Esophagus squamous epithelium (tissue), 5 donors: Measurements from ENCODE around the gene P4HA2. TPM values are rescaled to one million over a fixed set of nuclear protein-coding genes. Genes with fewer than 3 reads are reported as not detected.

Experiments used
- DNase-seq: peaks from one replicate; lab custom pipeline; 2025; lab: John Stamatoyannopoulos, UW
- H3K27ac ChIP-seq, 4 donors: fragments of 200-600 bp; sonication (generic); one replicate each; pipeline ENCODE4 v1.5.1; 2016 to 2019; ENCODE audit warnings: mild to moderate bottlenecking in 1 of 4
- H3K27me3 ChIP-seq, 4 donors: fragments of 200-600 bp; sonication (generic); 1 replicate in 3 of 4; 2 replicates in 1 of 4; pipeline versions ENCODE4 v1.5.1 to v1.6.0; 2017 to 2021; ENCODE audit warnings: antibody characterized with exemption in 1 of 4
- H3K36me3 ChIP-seq, 3 donors: fragments of 200-600 bp; sonication (generic); one replicate each; pipeline ENCODE4 v1.5.1; 2016 to 2019
- H3K4me1 ChIP-seq, 3 donors: fragments of 200-600 bp; sonication (generic); one replicate each; pipeline ENCODE4 v1.5.1; 2017 to 2019
- H3K4me3 ChIP-seq, 4 donors: fragments of 200-600 bp; sonication (generic); 1 replicate in 3 of 4; 2 replicates in 1 of 4; pipeline ENCODE4 v1.5.1; 2016 to 2019; ENCODE audit warnings: mild to moderate bottlenecking in 2 of 4, moderate library complexity in 1 of 4
- H3K9me3 ChIP-seq, 3 donors: fragments of 200-600 bp; sonication (generic); one replicate each; pipeline ENCODE4 v1.5.1; 2016 to 2019
- POLR2A ChIP-seq, 4 donors: fragments of 450-650 bp; IDR thresholded peaks; one replicate each; pipeline ENCODE4 v1.6.1; 2017; ENCODE audit warnings: antibody characterized with exemption in 4 of 4, mild to moderate bottlenecking in 4 of 4, moderate library complexity in 3 of 4
- WGBS, 2 donors: methylation state at CpG; one replicate each; pipeline ENCODE4 v1.1.5; 2018; 5-methylcytosine and 5-hydroxymethylcytosine counted together
- intact Hi-C: fragments of 100-400 bp; cut with DNase I; formaldehyde crosslinking; loops from one replicate; pipeline ENCODE4 v1.15.0; 2022
- total RNA-seq, 4 donors: library from RNA; depleted of rRNA; stranded (reverse); fragments of >200 nt; gene quantifications; one replicate each; pipeline ENCODE4 v1.1.0, GENCODE V29; 2016
- TF ChIP-seq, protein P1 (sequence below), 6 experiments: fragments of 450-650 bp in 4 of 6; fragments of 200-600 bp in 2 of 6; sonication (generic) in 2 of 6; IDR thresholded peaks; one replicate each; pipeline ENCODE4 v1.5.1; 2016 to 2019; ENCODE audit warnings: antibody characterized with exemption in 6 of 6, mild to moderate bottlenecking in 4 of 6, moderate library complexity in 4 of 6
- donor health status: DM: yes; HTN: yes; CAD: no.

P4HA2 gene
- total RNA-seq, 4 donors from 2014 or later = 14.7 to 22.2 (median 16.7) TPM

DNA sequence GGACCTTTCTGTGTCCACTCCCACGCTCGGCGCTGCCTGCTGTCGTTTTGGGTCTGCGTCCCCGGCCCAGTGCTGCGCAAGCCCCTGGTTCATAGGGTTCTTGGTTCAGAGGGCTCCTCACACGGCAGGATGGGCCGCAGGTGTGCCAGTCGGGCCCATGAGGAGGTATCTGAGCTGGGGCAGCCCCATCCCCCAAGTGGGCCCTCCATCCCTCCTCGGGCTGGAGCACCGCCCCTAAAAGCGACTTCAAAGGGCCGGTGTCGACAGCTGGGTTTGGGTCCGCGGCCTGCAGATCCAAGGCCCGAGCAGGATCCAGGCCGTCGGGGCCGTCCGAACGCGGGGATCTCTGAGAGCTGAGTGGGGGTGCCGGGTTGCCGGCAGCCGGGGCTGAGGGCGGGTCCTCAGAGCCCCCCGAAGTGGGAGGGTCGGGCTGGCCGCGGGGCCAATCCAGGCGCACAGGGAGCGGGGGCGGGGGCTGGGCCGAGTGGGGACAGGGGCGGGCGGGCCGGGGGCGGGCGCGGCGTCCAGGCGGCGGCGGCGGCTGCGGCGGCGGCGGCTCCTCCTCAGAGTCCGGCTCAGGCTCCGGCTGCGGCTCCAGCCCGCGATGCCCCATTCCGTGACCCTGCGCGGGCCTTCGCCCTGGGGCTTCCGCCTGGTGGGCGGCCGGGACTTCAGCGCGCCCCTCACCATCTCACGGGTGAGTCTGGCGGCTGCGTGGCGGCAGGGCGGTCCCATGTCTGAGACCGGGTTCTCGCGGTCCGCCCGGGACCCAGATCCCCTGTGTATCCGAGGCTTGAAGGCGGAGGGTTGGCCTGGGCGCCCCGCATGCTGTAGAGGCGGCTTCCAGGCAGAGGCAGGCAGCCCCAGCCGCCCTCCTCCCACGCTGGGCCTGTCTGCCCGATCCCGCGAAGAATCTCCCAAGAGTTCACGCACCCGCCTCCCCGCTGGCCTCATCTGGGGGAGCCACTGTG is 29.8 kb upstream of the P4HA2 start, which contains the start of gene PDLIM4:
PDLIM4 (plus strand) TSS at position 566 of the 971 bp plus-strand sequence; CDS start at position 605, 39 bp downstream.
- intact Hi-C loops = loop anchor here (10.0 kb wide), 1 partner anchor 237 kb away; the partner anchor contains the start of gene IRF1
- no peak for DNase-seq
- Histone ChIP-seq H3K27me3 (peaks cover 0 to 3% (median 0%) of the 10 kb centered on the region in 4 donors), H3K27ac (peak within 1 kb of the TSS; percentile 88 to 97 (median 94)), H3K9me3 (no peaks in the 10 kb centered on the region), H3K4me3 (peak within 1 kb of the TSS; percentile 66 to 87 (median 73)), H3K36me3 (peaks cover 0 to 15% (median 0%) of the 10 kb centered on the region in 3 donors), H3K4me1 (peaks cover 55 to 96% (median 62%) of the 10 kb centered on the region in 3 donors)
- TF ChIP-seq, protein P1, sequence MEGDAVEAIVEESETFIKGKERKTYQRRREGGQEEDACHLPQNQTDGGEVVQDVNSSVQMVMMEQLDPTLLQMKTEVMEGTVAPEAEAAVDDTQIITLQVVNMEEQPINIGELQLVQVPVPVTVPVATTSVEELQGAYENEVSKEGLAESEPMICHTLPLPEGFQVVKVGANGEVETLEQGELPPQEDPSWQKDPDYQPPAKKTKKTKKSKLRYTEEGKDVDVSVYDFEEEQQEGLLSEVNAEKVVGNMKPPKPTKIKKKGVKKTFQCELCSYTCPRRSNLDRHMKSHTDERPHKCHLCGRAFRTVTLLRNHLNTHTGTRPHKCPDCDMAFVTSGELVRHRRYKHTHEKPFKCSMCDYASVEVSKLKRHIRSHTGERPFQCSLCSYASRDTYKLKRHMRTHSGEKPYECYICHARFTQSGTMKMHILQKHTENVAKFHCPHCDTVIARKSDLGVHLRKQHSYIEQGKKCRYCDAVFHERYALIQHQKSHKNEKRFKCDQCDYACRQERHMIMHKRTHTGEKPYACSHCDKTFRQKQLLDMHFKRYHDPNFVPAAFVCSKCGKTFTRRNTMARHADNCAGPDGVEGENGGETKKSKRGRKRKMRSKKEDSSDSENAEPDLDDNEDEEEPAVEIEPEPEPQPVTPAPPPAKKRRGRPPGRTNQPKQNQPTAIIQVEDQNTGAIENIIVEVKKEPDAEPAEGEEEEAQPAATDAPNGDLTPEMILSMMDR (IDR thresholded peaks at IDR 0.05) = no peak
- peak in 2 of 4 donors; percentile 45 to 48 for TF ChIP-seq POLR2A (IDR thresholded peaks at IDR 0.05)
- 27 to 42% methylated on average over 3 to 12 of the region's 88 CpGs for WGBS, 2 donors

DNA sequence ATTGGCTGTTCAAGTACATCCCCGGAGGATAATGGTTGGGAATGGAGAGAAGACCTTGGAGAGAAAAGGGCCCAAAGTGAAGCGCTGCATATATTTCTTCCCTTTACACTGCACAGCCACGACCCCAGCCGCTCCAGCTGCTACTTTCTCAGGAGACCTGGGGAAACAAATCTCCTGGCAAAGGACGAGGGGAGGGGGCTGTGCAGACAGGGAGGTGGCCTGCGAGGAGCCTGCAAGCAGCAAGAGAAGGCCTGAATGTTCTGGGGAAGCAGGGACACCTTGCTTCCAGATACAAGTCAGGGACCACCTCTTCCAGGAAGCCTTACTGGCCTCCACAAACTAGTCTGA is 29.1 kb upstream of the P4HA2 start:
- no peaks in the 10 kb centered on the region for H3K9me3 ChIP-seq
- H3K4me1 ChIP-seq = peaks cover 54 to 90% (median 62%) of the 10 kb centered on the region in 3 donors
- intact Hi-C loops = loop anchor here (10.0 kb wide), 1 partner anchor 238 kb away; the partner anchor contains the start of gene IRF1
- WGBS, 2 donors = 73 to 89% methylated on average over 6 of the region's 6 CpGs
- peaks cover 0 to 8% (median 0%) of the 10 kb centered on the region in 3 donors for H3K36me3 ChIP-seq
- H3K27ac ChIP-seq = peak overlapping the region; percentile 88 to 97 (median 94)
- TF ChIP-seq POLR2A (IDR thresholded peaks at IDR 0.05) = no peak
- TF ChIP-seq, protein P1 (IDR thresholded peaks at IDR 0.05) = no peak
- H3K4me3 ChIP-seq = peak overlapping the region in 3 of 4 donors; percentile 72 to 87 (median 74)
- peaks cover 0 to 3% (median 0%) of the 10 kb centered on the region in 4 donors for H3K27me3 ChIP-seq
- DNase-seq = no peak

DNA sequence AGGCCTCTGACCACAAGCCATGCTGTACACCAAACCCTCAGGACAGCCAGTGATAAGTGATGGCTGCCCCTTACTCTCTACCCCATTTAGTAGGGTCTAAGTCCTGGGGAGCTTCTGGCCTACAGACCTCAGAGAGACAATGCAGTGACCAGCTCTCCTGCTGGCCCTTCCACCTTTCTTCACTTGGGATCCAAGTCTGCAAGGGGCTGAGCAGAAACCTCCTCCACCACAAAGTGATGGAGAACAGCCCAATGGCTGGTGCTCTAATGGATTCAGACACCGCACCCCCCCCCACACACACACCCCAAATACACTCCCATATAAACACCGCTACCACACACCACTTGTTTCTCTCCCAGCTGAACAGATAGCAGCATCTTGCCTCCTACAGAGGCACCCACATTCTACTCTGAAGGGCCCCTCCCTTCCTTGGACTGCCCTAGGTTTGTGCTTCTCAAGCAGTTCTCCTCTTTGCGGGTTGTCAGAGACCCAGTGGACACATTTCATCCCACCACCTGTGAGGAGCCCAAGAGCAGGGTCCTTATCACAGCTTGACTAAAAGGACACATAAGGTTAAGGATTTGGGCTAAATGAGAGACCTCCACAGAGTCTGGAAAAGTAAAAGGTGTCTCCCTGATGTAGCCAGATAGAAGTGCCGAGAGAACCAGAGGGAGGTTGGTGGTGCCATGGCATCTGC is 28.6 kb upstream of the P4HA2 start:
- H3K27ac ChIP-seq = peak overlapping the region in 1 of 4 donors; percentile 94
- DNase-seq = no peak
- H3K36me3 ChIP-seq = peaks cover 0 to 3% (median 0%) of the 10 kb centered on the region in 3 donors
- H3K9me3 ChIP-seq = no peaks in the 10 kb centered on the region
- no peak for TF ChIP-seq POLR2A (IDR thresholded peaks at IDR 0.05)
- TF ChIP-seq, protein P1 (IDR thresholded peaks at IDR 0.05) = no peak
- H3K4me1 ChIP-seq = peaks cover 49 to 85% (median 57%) of the 10 kb centered on the region in 3 donors
- H3K27me3 ChIP-seq = peaks cover 0 to 3% (median 0%) of the 10 kb centered on the region in 4 donors
- intact Hi-C loops = loop anchor here (10.0 kb wide), 1 partner anchor 239 kb away; the partner anchor contains the start of gene IRF1
- H3K4me3 ChIP-seq = no peak overlapping the region
- 95 to 97% methylated on average over 3 to 4 of the region's 4 CpGs for WGBS, 2 donors

DNA sequence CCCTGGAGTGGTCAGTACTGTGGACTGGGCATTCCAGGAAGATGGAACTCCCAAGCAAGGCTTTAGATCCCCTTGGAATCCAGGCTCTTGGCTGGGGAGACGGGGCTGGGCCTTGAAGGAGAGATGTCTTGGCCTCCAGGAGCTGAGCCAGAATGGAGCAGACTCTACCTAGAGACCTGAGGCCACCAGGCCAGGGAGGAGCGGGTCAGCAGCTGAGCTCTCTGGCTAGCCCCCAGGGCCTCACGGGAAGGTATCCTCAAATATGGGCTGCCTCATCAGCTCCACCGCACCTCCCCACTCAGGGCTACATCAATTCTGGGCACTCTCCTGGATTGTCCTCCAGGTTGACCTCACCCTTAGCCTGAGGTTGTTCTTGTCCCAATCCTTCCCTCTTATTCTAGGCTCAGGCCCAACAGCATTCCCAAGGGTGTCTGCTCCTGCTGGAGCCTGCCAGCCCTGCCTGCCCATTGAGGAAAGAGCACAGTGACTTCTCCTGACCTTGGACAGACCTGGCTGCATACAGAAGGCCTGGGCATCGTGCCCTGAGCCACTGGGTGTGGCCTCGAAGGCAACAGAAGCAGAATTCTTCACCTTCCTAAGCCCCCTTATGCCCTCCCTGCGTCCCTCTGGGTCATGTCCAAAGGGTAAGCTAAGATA is 26.8 kb upstream of the P4HA2 start:
- Histone ChIP-seq H3K27me3 (peaks cover 0 to 3% (median 0%) of the 10 kb centered on the region in 4 donors), H3K4me1 (peaks cover 31 to 67% (median 39%) of the 10 kb centered on the region in 3 donors), H3K9me3 (no peaks in the 10 kb centered on the region), H3K4me3 (no peak overlapping the region), H3K36me3 (no peaks in the 10 kb centered on the region), H3K27ac (peak overlapping the region; percentile 20 to 75 (median 56))
- intact Hi-C loops = loop anchor here (10.0 kb wide), 1 partner anchor 240 kb away; the partner anchor contains the start of gene IRF1
- no peak for DNase-seq
- TF ChIP-seq, protein P1 (IDR thresholded peaks at IDR 0.05) = no peak
- no peak for TF ChIP-seq POLR2A (IDR thresholded peaks at IDR 0.05)
- WGBS, 2 donors = 40 to 42% methylated on average over 4 to 6 of the region's 7 CpGs
